Gastroesophageal sphincter (tissue), 3 donors: ENCODE data around the gene CFTR.

Source experiments
- CTCF ChIP-seq, 4 experiments: fragments of 200-600 bp in 2 of 4; fragments of 450-650 bp in 2 of 4; sonication (generic) in 1 of 4; IDR thresholded peaks; one replicate each; pipeline ENCODE4 v1.5.1; 2017 to 2019; ENCODE audit warnings: antibody characterized with exemption in 4 of 4, mild to moderate bottlenecking in 2 of 4, moderate library complexity in 2 of 4
- EP300 ChIP-seq: sonication (generic); formaldehyde crosslinking; IDR thresholded peaks from one replicate; pipeline ENCODE4 v1.6.1; 2017; ENCODE audit warnings: antibody characterized with exemption, mild to moderate bottlenecking
- POLR2A ChIP-seq, 2 donors: fragments of 450-650 bp; IDR thresholded peaks; one replicate each; pipeline ENCODE4 v1.6.1; 2017; ENCODE audit warnings: antibody characterized with exemption in 2 of 2, mild to moderate bottlenecking in 2 of 2, moderate library complexity in 1 of 2
- POLR2AphosphoS5 ChIP-seq: sonication (generic); formaldehyde crosslinking; IDR thresholded peaks from one replicate; pipeline ENCODE4 v1.6.1; 2017; ENCODE audit warnings: antibody characterized with exemption

GRCh38 chr7:117675497-117676435 lies 195.9 kb downstream of the CFTR start:
- no peak for TF ChIP-seq POLR2A (IDR thresholded peaks at IDR 0.05)
- no peak for TF ChIP-seq CTCF (IDR thresholded peaks at IDR 0.05)
- TF ChIP-seq EP300 = no peak
- no peak for TF ChIP-seq POLR2AphosphoS5
